GM21367 (cell line): ENCODE results near the gene PCGF3.
"Not testable (repeated sequence)": the region's sequence is repeated elsewhere in the genome, so short reads cannot be mapped to it uniquely, and the experiment has no call there.

Experiments
- ATAC-seq: cut with Tn5 transposase; IDR thresholded peaks from one replicate; pipeline ENCODE4 v1.9.1; 2021; ENCODE audit not compliant: unreplicated experiment

Gene PCGF3

DNA sequence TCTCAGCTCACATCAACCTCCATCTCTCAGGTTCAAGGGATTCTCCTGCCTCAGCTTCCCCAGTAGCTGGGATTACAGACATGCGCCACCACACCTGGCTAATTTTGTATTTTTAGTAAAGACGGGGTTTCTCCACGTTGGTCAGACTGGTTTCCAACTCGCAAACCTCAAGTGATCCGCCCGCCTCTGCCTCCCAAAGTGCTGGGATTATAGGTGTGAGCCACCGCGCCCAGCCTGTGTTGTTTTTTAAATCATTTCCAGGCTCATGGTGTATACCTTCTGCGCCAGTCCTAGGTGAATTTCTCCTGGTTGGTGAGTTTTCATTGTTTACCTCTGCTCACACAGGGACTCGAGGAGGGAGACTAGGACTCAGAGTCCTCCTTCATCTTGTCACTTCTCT lies 74.6 kb downstream of the PCGF3 start:
- not testable (repeated sequence) for ATAC-seq

DNA sequence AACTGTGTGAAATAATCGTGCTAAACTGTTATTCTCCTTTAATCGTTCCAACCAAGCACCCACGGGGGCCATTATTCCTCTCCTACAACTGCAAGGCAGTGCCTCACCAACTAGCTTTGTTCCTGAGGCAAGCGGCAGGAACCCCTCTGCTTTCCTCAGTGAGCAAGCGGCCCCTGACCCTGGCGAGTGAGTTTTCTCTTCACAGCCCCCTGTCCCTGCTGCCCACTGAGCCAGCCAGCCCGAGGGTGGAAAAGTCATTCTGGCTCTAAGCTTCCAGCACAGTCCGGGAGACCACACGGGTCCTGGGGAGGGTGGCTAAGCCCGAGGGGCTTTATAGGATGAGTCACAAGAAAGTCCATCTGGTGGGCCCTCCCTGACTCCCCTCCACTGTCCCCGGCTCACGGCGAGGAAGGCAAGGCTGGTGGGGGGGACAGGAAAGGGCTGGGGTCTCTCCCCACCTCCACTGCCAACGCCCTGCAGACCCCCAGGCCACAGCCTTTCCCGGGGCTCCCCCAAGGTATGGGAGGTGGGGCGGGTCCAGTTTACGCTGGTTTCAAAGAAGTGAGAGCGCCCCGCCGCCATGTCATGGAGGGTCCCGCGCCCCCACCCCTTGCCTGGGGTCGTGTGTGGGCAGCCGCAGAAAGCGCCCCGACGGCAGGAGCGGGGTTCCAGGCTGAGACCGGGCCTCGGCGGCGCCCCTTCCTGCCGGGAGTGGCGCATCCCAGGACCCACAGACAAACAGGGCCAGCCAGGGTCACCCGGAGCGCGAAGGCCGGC lies 75.3 kb downstream of the PCGF3 start:
- ATAC-seq, result no peak

GRCh38 chr4:781493-782216 lies 76.0 kb downstream of the PCGF3 start:
- ATAC-seq, result peak; percentile 92

DNA sequence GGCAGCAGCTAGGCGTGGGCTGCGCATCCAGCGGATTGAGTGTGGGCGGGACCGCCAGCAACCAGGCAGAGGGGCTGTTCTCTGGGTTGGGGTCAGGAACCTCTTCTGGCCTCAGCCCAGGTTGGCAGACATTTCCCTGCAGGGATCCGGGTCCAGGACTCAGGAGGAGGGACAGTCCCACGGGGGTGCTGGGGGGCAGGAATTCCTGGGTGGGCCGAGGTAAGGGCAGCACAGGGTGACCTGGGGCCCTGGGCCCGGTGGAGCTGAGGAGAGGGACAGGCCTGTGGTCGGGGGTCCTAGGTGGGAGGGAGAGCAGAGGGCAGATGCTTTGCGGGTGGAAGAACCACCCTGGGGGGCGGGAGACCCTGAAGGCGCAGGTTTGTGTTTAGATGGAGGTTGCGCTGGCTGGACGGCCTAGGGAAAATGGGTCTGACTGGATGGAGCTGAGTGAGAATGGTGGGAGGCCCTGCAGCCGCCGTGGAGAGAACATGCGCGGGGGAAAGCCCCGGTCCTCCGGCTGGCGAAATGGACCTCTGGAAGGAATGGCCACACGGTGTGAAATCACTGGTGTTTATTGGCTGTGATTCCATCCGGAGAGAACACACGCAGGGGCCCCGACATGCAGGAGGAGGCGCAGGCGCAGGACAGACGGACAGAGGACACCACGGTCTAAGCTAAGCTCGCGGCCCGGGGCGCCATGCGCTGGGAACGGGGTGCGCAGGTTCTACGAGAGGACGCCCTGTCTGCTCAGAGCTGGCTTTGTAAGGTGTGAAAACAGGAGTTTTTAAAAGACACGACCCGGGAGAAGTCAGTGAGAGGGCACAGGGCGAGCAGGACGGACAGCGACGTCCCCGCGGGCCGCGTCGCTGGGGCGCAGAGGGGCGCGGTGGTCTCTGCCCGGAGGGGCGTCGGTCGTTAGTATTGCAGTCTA lies 79.0 kb downstream of the PCGF3 start:
- ATAC-seq, result no peak

- ATAC-seq, result no peak
Observed at GRCh38 chr4:785332-786073, 79.9 kb downstream of the PCGF3 start.

DNA sequence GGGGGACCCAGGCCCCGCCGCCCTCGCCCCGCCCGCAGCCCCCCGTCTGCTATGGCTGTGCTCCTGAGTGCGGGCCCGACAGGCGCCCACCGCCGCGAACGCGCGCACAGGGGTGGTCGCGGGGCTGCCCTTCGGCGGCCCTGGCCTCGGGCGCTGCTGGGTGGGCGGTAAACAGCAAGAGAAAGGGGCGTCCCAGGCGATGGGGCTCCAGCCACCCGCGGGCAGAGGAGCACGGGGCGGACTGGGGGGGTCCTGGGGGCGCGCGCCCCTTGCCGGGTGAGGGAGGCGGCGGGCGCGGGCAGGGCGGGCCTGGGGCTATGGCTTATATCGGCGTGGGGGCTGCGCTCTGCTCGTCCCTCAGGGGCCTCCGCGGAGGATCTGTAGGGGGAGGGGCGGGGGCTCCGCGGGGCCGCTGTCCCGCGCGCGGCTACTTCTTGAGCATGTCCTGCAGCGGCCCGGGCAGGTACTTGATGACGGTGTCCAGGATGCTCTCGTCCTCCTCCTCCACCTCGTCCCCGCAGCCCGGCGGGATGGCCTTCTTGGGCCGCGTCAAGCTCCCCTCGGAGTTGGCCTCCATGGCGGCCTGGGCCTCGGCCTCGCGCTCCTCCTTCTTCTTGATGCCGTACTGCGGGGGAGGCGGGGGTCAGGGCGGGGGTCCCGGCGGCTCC lies 80.6 kb downstream of the PCGF3 start:
- no peak for ATAC-seq

DNA sequence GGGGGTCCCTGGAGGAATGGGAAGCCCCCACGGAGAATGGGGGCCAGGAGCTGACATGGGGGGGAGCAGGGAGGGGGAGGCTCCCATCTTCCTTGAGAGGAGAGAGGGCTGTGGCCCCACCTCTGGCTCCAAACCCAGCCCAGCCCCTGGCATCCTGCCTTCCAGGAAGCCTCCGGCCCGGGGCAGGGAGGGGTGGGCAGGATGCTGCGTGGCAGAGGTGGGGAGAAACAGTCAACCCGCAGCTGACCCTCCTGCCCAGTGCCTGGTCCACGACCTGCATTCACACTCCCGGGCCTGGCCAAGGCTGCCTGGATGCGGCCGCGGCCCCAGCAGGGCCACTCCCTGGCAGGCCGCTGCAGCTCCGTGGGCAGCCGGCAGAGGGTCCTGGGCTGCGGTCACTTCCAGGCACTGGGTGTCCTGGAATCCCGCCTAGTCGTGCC lies 81.2 kb downstream of the PCGF3 start:
- no peak for ATAC-seq

GRCh38 chr4:787561-787981 lies 81.9 kb downstream of the PCGF3 start:
- ATAC-seq, result no peak

DNA sequence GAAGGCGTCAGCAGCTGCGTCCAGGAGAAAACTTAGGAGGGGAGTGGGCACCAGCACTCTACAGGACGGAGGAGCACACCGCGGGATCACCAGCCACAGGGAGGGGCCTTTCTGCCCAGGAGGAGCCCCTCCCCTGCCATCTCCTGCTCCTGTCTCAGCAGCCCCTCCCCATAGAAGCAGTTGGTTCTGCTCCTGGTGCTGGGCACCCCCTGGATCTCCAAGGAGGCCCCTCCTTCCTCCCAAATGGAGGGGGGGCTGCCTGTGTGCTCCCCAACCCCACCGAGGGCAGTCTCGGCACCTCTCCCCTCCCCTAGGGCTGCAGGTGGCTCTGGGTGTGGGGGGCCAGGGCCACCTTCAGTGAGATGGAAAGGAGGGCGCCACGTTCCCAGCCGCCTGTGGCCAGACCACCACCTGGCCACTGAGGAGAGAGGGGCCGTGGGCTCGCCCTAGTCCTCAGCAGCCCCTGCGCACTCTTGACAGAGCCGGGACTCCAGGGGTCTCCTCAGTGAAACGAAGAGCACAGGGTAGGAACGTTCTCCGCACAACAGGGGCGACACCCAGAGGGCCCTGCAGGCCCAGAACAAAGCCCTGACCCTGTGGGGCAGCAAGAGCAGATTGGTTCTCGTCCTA lies 82.5 kb downstream of the PCGF3 start:
- no peak for ATAC-seq

DNA sequence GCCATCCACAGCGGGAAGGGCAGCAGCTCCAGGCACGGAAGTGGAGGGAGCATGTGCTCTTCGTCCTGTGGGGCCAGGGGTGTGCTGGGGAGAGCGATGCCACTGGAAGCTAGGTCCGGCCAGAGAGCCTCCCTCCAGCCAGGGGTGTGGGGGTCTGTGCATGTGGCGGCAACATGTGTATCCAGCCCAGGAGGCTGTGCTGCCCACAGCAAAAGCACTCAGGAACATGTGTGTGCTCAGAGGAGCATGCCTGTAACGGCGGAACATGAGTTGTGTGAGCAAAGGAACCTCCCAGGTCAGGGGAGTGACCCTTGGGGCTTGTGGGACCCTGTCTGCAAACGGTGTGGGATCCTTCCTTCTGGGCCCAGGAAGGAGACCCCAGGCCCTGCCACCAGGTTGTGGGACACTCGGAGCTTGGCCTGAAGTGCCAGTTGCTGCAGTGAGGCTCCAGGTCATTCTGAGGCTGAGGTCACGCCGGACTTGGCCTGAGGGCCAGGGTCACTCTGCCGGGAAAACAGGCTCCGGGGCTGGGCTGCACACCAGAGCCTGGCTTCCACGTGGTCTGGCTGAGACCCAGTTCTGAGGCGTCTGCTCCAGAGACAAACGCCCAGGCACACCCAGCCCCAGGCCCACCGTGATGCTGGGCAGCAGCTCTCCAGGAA lies 83.1 kb downstream of the PCGF3 start:
- ATAC-seq, result no peak

- ATAC-seq, result no peak
Observed at GRCh38 chr4:789571-790465, 84.2 kb downstream of the PCGF3 start.

DNA sequence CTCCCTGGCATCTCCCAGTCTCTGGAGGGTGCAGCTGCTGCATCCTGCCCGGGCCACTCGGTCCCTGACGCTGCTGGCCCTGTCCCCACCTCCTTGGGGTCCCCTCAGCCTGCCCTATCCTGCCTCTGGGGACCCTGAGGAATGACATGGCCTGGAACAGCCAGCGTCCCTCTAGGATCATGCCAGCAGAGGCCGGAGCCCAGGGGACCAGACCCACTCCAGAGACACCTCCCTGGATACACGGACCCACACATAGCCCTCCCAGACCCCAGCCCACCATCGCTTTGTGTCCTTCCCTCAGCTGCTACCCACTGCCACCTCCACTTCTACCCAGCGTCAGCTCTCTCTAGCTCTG lies 84.8 kb downstream of the PCGF3 start:
- ATAC-seq, result no peak

DNA sequence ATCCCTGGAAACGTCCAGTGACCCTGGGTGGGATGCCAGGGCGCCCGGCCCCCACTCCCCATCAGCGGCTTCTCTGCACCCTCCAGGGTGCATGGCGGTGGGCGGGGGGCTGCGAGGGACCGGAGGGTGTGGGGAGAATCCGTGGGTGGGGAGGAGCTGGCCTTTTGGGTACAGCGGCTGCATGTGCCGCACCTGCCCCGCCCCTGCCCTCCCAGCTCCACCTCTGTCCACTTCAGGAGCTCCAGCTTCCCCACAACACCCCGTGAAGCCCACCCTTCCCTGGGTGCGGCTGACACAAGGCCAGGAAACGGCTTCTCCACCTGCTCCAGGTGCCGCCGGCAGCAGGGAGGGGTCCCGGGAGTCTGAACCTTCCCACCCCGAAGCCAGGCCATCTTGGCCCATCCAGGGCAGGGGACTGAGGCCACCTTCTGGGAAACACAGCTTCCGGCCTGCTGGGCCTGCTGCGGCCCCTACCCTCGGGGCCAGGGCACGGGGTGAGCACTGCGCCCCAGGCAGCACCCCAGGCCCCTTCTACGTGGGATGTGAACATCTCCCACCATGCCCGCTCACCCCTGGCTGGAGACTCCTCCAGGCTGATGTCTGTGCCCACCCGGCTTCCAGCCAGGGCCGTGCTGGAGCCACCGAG lies 85.7 kb downstream of the PCGF3 start:
- ATAC-seq, result no peak

DNA sequence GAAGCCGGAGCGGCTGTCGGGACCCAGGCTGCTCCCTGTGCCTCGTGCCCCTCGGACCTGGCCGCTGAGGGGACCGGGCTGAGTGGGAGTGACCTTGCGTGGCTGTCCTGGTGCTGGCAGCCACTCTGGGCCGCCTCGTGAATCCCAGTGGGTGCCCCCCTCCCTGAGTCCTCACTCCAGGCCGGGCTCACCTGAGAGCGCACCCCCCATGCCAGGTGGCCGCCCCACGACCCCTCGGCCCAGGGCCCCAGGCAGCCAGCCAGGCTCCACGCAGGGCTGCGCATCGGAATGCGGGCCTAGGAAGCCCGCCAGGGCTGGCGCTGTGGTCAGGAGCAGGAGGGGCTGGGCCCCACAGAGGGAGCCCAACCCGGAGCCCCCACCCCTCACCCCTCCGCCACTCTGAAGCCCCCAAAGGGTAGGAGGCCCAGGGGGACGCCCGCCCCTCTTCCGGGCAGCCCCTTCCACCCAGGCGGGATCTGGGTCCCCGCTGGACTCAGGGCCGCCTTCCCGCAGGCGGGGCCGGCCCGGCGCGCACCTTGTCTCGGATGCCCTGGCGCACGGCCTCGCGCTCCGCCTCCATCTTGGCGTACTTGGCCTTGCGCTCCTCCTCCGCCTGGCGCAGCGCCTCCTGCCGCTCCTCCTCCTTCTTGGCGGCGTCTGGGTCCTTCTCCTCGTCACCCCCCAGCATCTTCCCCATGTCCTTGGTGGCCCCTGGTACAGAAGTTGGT lies 86.4 kb downstream of the PCGF3 start:
- no peak for ATAC-seq

DNA sequence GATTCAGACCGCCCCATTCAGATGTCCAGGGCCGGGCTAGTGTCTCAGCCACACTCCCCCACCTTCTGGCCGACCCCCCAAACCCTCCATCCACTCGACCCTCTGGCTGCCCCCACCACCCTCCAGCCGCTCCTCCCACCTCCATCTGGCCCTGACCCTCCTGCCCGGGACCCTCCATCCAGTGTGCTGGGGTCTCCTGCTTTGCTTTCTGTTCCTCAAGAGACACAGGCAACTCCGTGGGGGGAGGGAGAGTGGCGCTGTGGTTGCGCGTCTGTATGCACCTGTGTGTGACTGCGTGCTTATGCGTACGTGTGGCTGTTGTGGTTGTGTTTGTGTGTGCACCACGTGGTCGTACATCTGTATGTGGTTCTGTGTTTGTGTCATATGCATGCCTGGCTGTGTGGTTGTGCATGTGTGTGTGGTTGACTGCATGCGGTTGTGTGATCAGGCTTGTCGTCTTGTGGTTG lies 87.0 kb downstream of the PCGF3 start:
- ATAC-seq, result no peak

- no peak for ATAC-seq
Observed at GRCh38 chr4:793093-793861, 87.6 kb downstream of the PCGF3 start.
